ENCODE results near the gene OTULINL. TPM values are rescaled to one million over a fixed set of nuclear protein-coding genes. Genes with fewer than 3 reads are reported as not detected.

Gene OTULINL
- total and polyA plus RNA-seq, 10 donors, result 3.8 to 52.5 (median 31.2) TPM

DNA sequence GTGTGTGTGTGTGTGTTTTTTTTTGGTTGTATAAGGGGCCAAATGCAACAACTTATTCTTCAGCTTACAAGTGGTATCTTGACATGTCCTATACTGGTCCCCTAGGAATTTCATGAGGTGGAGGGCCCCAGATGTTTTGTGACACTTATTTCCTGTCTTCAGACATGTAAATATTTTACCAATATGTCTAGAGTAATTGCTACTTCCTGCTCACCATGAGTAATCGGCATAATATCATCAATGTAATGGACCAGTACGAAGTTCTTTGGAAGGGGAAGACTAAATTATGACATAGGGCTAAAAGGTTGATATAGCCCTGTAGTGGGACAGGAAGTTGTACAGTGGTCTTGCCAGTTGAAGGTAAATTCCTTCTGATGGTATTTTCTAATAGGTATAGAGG, 79.2 kb downstream of the OTULINL start:
- Histone ChIP-seq H3K36me3 (no peaks in the 10 kb centered on the region), H3K4me3 (no peak overlapping the region), H3K27me3 (replicated peaks in 1 of 7) (no peaks in the 10 kb centered on the region), H3K9me3 (no peaks in the 10 kb centered on the region), H3K4me1 (peaks cover 14 to 25% (median 21%) of the 10 kb centered on the region in 6 donors), H3K27ac (no peak overlapping the region)
- TF ChIP-seq POLR2AphosphoS5 (IDR thresholded peaks at IDR 0.05) (no peak), POLR2A (IDR thresholded peaks at IDR 0.05) (no peak)
- TF ChIP-seq, protein P1, sequence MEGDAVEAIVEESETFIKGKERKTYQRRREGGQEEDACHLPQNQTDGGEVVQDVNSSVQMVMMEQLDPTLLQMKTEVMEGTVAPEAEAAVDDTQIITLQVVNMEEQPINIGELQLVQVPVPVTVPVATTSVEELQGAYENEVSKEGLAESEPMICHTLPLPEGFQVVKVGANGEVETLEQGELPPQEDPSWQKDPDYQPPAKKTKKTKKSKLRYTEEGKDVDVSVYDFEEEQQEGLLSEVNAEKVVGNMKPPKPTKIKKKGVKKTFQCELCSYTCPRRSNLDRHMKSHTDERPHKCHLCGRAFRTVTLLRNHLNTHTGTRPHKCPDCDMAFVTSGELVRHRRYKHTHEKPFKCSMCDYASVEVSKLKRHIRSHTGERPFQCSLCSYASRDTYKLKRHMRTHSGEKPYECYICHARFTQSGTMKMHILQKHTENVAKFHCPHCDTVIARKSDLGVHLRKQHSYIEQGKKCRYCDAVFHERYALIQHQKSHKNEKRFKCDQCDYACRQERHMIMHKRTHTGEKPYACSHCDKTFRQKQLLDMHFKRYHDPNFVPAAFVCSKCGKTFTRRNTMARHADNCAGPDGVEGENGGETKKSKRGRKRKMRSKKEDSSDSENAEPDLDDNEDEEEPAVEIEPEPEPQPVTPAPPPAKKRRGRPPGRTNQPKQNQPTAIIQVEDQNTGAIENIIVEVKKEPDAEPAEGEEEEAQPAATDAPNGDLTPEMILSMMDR (IDR thresholded peaks at IDR 0.05 in 8 of 11, conservative IDR thresholded peaks at IDR 0.05 in 3 of 11), result no peak
- intact Hi-C loops (cut with DNase I; ENCODE audit: low total_unique reads), result no loop called here
- WGBS, 5 donors, result 46 to 67% (median 51%) methylated on average over 2 of the region's 2 CpGs
- no peak for DNase-seq

Other genes starting within 250 kb of the OTULINL start
- 10 to 100 TPM; 30.1 to 53.7 (median 38.0) TPM for gene OTULIN, start 82.9 kb downstream of the OTULINL start, total RNA-seq
- gene OTULIN, start 82.9 kb downstream of the OTULINL start, polyA plus RNA-seq, result 1 to 10 TPM; 2.7 to 7.7 (median 4.7) TPM